Measurements from ENCODE around the gene JCAD.
"Not testable (repeated sequence)": the region's sequence is repeated elsewhere in the genome, so short reads cannot be mapped to it uniquely, and the experiment has no call there.

Gene JCAD

DNA sequence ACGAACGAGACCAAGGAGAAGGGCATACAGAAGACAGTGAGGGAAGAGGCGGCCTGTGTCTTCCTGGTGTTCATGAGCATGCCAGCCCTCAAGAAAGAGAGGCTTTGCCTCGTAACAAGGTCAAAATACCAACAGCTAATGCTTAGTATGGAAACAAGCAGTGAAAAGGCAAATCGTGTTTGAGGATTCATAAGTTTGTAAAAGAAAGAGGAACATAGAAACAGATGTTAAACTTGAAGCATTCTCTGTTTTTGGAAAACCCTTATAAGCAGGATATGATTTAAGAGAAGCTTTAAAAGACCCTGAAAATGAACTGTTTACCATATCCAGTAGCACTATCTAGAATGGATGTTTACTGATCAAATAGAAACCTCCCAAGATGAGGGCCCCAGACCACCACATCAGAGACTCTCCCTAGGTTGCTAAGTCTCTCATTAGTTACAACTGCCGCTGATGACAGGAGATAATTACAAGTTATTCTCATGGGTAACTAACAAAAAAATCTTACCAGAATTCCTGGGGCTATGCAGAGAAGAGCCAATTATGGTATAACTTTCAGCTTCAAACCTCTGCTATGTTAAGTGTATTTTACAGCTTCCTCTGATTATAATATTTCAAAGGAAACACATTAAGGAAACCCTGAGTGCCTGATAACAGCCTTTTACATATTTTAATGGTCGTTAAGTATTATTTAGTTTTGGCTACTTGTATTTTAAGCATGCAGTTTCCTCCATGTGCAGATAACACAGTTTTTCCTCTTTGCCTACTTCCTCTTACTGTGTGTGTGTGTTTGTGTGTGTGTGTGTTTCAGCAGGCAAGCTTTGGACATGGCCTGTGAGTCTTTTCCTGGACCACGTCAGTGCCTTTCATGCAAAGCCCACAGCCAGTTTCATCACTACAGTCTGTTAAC is 17.9 kb downstream of the JCAD start:
- no peak for DNase-seq

DNA sequence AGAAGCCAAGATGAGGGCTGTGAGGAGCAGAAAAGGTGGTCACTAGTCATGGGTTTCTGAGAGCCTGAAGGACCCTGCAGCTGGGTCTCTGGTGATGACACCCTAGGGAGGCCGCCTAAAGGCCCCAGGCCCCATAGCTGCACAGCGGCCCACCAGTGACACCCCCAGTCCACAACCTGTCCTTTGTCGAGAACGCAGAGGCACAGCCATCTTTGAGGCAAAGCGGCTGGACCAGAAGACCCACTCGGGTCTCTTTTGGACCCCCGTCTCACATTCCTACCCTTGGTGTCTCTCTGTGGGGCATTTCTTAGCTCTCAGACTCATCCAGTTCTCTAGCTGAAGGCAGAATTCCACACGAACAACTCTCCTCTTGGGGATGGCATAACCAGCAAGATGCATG is 18.8 kb downstream of the JCAD start:
- no peak for DNase-seq

DNA sequence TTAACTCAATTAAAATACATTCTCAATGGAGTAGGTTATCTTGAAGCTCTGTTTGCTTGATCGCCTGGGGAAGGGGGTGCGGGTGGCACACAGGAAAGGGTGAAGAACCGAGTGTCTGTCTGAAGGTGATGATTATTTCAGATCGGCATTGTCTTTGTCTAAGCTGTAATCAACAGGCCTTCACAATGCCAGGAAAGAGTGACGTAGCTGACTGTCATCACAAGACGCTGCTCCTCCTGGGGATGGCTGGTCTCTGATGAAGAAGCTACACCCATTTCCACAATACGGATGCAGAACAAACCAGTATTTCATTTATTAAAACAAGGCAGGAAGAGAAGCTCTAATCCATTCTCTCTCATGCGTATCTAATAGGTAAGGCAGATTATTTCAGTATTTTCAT is 19.4 kb downstream of the JCAD start:
- no peak for DNase-seq

DNA sequence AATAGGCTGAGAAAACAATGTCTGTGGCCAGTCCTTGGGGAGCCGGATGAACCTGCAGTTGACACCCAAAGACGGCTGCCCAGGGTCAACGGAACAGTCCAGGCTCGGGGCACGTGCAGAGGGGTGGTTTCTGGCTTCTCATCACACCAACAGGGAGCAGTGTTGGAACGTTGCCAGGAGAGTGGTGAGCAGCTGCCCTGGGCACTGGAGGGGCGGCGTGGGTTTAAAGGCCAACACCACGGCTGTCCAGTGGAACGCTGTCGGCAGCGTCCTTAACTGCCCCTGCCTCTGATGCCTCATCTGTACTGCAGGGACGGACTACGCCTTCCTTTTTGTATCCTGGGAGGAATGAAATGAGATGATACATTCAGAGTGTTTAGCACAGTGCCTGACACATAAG is 19.8 kb downstream of the JCAD start:
- no peak for DNase-seq

DNA sequence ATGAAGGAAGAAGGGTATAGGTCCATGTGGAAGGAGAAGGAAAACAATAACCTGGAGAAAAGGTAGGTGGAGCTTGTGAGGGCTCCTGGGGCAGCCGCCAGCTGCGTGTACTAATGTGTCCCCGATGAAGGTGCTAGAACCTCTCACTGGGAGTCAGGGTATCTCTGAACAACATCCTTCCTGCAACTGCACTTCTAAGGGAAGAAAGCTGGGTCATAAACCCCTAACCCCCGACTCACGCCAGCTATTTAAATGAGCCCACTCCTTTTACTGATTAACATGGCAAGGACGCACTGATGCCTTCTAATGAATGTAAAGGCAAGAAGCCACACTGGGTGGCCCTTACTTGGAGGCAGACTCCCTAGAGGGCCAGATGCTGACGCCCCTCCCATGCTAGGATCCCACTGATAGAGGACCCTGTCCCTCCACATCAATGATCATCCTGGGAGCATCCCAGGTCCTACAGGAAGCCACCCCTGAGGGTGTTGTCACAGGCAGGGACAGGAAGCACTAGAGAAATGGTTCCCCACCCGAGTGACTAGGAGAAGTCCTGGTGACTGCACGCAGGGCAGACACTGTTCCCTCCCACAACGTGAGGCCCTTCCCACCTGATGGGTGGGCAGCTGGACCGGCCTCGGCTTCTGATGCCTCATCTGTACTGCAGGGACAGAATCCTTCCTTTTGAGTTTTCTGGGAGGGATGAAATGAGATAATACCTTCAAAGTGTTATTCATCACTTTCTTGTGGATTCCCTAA is 20.4 kb downstream of the JCAD start:
- DNase-seq: no peak

DNA sequence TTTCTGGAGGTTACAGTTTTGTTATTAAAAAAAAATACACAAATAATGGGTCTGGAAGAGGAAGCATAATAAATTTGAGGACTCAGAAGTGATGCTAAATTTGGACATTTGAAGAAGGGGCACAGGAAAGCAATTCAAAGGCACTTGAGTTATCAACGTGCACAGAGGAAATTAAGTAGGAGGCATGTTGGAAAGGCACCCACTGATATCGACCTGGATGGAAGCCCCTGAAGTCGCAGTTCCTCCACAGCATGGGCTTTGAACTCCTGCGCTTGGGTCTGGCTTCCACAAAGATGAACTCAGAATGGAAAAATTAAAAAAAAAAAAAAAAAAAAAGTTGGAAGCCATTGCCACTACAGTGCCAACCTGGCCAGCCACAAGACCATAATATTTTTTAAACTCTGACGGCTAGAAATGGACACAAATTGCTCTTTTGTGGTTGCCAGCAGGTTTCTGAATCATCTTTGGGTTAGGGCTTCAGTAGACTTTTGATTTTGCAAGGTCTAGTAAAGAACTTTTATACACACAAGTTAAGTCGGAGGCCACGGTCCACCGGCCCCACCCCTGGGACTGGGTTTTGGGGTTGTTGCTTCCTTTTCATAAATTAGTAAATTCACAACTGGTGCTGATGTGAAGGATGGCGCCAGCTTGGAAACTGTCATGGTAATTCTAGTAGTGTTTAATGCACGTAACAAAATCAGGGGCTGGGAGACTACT is 21.6 kb downstream of the JCAD start:
- DNase-seq: no peak

DNA sequence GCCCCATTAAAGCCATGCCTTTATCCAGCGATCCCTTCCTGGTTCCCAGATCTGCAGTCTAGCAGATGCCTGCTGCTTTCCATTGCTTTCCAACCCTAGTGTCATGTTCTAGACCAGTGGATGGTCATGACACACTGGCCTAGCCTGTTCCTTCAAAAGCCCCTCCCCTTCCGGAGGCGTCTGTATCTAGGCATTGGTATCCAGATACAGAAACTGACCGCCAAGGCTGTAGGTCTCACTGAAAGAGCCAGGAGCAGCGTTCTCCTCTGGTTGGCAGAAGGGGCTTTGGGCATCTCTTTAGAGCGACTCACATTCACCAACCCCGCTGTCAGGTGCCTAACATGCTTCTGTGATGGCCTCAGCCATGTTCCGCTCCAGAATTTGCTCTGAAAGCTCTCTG is 22.6 kb downstream of the JCAD start:
- no peak for DNase-seq

DNA sequence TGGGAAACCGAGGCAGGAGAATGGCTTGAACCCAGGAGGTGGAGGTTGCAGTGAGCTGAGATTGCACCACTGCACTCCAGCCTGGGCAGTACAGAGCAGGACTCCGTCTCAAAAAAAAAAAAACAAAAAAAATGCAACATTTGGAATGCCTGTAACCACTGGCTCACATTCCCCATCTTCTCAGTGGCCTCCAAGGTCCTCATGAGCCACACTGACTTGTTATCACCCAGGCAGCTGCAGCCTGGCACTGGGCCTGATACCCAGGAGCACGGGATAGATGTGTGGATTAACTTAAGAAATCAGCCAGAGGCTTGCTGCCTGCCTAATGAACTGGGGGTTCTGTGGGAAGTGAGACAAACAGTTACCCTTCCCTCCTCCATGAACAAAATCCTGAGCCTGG is 23.0 kb downstream of the JCAD start:
- DNase-seq: no peak

DNA sequence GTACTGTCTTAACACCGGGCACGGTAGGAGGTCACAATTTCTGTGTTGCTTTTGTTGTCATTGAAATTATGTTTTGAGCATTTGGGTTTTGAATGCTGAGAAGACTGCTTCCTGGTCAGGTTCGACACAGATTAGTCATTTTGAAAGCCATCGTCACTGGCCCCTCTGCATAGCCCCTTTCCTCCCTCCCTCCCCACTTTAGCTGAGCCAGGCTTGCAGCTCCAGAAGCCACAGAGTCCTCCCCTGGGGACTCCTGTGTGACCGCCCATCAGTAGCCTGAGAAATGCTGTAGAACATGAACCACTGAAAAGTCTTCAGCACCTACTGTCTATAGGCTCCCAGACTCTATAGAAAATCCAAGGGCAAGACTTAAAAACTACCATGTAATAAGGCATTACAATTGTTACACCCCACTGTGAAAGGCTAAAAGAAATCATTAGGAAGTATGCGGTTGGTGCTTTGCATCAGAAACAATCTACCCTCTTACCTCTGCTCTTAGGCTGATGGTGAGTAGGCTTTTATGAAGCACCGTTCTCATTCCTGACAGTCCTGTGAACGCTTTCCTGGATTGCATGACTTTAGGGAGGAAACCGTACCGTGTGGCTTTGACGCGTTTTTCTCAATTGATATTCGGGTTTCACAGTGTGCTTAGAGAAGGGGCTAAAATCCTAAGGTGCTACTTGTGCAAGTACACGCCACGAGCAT is 24.8 kb downstream of the JCAD start:
- no peak for DNase-seq

DNA sequence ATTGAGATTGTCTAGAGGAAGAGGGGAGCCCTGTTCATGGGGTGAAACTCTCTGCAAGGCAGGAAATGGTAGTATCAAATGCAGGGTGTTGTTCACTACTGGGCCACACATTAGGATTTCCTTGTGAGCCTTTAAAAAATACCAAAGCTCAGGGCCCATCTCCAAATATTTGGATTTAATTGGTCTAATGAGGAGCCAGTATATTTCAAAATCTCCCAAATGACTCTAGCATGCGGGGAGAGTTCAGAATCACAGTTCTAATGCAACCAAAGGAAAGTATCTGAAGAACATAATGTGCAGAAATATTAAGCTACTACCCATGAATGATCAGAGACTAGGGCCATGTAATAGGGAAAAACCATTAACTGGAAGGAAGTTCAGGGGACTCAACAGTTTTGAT is 27.3 kb downstream of the JCAD start:
- DNase-seq: no peak

DNA sequence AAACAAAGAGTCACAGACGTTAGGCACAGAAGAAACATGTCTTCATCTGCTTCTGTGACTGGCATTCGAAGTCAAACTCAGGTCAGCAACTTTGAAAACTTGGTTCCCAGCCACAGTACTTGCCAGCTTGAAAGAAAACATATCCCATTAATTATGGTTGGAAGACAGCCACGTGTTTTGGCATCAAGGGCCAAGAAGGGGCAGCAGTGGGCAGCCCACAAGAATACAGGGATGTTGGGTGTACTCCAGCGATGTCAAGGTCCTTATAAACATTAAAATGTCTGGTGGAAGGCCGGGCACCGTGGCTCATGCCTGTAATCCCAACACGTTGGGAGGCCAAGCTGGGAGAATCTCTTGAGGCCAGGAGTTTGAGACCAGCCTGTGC is 29.5 kb downstream of the JCAD start:
- no peak for DNase-seq

DNA sequence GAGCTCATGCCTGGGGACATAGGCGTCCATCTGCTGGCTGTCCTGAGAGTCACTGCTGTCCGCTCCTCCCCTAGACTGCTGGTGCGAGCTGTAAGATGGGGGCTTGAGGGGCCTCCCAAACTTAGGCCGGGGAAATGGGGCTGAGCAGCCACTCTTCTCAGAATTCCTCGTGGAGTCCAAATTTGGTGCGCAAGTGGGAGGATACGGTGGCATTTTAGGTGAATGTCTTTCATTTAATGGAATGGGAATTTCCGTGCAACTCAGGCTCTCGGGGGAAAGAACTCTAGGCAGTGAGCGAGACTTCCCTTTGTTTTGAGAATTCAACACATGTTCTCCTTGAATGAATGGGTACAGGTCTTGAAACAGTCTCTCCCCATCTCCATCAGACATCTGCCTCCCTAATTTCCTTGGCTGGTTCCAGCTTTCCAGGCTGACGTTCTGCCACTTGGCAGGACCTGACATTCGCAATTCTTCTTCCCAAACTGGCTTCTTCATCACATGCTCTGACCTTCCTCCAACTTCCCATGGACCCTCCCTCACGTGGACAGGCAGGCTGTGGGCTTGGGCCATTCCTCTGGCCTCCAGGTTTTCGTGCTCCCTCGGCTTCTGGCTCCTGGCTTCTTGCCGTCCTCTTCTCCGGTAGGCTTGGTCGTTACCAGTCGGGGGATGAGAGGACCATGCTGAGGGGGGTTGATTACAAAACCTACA is 30.1 kb downstream of the JCAD start:
- no peak for DNase-seq

DNA sequence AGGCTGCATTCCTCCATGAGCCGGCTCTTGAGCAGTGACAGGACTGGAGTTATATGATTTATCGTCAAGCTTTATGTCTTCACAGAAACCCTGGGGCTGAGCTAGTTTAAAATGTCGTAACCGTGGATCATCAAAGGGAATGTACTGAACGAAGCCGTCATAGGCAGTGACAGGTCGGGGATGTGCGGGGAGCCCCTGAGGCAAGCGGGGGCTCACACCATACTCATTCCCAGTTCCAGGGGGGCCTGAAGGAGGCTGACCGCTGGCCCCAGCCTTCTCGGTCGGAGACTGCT is 30.7 kb downstream of the JCAD start:
- no peak for DNase-seq

DNA sequence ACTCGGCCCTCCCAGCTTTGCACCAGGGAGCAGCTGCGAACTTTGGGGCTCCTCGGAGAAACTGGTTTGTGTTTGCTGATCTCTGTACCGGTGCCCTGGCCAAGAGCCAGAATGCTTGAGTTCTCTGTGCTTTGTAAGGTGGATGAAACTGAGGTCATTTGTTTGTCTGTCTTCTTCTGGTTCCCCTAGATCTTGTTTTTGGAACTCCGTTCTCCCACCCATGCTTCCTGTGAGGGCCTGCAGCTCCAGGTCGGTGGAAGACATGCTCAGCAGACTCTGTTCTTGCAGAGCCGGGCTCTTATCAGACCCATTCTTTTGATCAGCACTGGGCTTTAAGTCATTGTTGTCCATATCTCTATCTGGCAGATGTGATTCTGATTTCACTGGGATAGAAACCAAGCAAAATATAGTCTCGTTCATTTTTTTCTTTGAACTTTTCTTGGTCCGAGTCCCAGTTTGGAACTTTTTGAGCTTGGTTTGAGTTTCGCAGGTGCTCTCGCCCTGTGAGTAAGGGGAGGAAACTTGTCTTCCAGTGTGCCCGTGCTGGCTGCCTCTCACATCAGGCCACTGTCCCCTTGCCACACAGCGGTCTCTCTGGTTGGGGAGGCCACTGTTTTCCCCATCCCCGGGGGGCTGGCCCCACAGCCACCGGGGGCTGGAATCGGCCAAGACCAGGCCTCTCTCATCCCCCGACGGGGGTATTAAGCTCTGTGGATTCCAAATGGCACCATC is 31.2 kb downstream of the JCAD start:
- no peak for DNase-seq

DNA sequence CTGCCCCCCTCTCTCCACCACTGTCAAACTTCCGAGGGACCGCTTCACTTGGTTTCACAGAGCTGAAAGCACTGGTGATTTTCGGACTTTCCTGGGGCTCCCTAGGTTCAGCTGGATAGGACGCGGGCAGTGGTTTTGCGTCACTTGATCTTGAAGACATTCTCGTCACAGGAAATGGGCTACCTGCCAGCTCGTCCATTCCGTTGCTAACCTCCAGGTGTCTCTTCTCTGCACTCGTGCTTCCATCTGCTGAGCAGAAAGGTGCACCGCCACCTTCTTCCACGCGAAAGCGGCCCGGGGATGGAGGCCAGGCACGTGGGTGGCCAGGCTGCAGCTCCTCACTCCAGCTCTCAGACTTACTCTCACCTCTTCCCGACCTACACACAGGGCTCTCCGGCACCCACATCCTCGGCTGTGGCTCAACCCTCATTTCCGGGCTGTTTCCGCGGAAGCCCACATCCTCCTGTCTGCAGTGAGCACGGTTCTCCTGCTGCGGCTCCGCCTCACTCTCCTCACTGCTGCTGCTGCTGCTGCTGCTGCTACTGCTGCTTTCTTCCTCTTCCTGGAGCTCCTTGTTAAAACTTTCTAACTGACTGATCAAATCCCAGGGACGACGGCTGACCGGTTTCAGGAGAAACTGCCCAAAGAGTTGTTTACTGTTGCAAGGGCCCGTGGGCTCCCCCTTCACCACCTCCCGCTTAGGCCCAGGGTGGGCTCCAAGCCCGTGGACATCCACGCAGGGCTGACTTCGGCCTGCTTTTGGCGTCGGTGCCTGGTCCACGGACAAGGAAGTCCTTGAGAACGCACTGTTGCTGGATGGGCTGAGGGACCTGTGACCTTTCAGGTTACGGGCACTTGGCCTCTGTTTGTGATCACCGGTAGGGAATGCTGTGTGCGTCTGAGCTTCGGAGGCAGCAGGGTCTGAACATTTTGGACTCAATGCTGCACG is 32.1 kb downstream of the JCAD start:
- DNase-seq: peak; percentile 80

DNA sequence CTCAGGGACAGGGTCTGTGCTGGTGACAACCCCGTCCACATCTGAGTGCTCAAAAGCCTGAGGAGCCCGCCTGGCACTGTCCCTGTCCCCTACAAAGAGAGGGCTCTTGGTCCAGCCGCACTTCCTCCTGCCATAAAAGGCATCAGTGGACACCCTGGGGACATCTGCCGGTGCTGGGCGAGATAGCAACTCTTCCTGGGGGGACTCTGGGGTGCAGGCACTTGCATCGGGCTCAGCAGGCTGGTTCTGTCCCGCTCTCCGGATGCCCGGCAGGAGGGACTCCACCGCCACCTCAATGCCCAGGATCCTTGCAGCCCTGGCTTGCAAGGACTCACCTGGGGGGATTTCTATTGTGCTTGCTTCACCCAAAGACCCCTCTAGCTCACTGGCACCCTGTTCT is 32.8 kb downstream of the JCAD start:
- DNase-seq: no peak

DNA sequence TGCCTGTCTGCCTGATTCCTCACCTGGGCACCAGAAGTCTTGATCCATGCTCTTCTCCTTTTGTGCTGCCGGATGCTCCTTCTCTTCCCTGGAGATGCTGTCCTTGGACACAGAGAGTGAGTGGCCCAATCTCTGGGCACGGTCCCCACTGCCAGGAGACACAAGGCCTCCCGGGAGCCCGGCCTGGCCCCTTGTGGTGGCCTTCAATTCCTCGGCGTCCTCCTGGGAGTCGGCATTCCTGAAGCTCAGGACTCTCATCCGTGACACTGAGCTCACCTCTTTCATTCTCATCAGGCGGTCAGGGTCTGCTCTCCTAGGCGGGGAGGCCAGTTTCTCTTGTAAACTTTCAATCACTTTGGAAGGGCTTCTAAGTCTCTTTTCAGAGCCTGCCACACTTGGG is 33.3 kb downstream of the JCAD start:
- DNase-seq: no peak

DNA sequence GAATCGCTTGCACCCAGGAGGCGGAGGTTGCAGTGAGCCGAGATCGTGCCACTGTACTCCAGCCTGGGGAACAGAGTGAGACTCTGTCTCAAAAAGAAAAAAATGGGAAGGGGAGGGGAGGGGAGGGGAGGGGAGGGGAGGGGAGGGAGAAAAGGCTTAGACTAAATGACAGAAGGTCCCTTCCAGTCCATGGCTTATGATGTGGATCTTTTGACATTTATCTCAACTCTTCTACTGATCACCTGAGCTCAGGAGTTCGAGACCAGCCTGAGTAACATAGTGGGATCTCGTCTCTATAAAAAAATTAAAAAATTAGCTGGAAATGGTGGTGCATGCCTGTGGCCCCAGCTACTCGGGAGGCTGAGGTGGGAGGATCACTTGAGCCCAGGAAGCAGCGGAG is 34.0 kb downstream of the JCAD start:
- DNase-seq: not testable (repeated sequence)

DNA sequence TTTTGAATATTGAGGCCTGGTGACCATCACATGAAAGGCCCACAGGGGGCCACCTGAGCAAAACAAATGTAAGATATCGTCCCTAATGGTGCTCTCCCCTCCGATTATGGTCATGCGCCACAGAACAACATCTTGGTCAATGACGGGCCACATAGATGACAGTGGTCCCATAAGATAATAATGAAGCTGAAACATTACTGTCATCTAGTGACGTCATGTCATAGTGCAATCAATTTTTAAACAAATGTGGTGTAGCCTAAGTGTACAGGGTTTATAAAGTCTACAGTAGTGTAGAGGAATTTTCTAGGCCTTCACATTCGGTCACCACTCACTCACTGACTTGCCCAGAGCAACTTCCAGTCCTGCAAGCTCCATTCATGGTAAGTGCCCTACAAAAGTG is 36.8 kb downstream of the JCAD start:
- DNase-seq: no peak

DNA sequence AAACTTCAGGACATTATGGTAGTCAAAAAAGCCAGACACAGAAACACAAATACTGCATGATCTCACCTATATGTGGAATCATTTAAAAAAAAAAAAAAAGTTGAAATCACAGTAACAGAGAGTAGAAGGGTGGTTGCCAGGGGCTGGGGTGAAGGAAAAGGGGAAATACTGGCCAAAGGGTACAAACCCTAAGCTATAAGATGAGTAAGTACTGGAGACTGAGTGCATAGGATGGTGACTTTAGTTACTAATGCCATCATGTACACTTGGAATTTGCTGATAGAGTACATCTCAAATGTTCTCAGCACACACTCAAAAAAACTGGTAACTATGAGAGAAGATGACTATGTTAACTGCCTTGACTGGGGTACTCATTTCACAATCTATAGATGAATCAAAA is 39.9 kb downstream of the JCAD start:
- DNase-seq: no peak

DNA sequence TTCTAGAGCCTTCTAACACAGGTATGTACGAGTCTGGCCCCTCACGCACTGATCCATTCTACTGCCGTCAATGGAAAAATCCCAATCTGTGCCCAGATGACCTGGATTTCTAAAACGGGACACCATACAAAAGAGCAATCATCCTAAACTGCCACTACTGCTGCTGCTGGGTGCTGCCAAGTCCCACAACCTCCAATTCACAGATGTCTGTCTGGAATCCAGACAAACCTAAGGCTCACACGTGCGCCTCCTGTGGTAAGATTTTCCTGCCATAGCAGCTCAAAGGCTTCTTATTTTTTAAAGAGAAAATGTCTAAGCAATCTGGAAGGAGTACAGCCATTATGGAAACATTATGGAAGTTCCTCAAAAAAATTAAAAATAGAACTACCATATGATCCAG is 40.9 kb downstream of the JCAD start:
- no peak for DNase-seq

Data from stimulated activated naive CD4-positive, alpha-beta T cell treated with Interleukin-2 at 50 U/mL for 16 hours (primary cell).